GM19452 (cell line): ENCODE results near the gene MPRIP.

ENCODE experiments used
- ATAC-seq: cut with Tn5 transposase; IDR thresholded peaks from one replicate; pipeline ENCODE4 v1.9.1; 2021; ENCODE audit not compliant: unreplicated experiment

Gene MPRIP

DNA sequence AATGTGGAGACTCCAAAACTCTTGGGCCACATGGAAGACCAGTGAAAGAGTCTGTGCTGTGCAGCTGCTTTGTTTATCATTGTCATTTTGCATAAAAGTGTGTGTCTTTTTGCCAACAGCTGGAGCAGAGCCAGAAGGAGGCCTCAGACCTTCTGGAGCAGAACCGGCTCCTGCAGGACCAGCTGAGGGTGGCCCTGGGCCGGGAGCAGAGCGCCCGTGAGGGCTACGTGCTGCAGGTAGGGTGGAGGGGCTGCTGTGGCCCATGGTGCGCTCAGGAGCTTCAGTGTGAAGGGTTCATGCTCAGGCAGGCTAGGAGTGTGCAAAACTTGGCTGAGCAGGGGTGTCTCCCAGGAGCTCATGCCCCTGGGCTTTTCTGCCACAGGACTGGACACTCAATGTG is 118.9 kb downstream of the MPRIP start:
- ATAC-seq = no peak

GRCh38 chr17:17161759-17162158 is 119.5 kb downstream of the MPRIP start:
- ATAC-seq = no peak

DNA sequence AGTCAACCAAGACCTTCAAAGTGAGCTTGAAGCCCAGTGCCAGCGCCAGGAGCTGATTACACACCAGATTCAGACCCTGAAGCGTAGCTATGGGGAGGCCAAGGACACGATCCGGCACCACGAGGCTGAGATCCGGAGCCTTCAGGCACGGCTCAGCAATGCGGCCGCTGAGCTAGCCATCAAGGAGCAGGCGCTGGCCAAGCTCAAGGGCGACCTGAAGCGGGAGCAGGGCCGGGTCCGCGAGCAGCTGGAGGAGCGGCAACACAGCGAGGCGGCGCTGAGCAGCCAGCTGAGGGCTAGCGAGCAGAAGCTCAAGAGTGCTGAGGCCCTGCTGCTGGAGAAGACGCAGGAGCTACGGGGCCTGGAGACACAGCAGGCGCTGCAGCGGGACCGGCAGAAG is 121.9 kb downstream of the MPRIP start:
- no peak for ATAC-seq

DNA sequence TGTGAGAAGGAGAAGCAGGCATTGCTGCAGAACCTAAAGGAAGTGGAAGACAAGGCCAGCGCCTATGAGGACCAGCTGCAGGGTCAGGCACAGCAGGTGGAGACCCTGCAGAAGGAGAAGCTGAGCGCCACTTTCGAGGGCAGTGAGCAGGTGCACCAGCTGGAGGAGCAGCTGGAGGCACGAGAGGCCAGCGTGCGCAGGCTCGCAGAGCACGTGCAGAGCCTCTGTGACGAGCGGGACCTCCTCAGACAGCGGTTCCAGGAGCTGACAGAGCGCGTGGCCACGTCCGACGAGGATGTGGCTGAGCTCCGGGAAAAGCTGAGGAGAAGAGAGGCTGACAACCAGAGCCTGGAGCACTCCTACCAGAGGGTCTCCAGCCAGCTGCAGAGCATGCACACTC is 122.4 kb downstream of the MPRIP start:
- ATAC-seq = no peak

- ATAC-seq = no peak
These were observed 123.5 kb downstream of the MPRIP start for GRCh38 chr17:17165666-17166308.

DNA sequence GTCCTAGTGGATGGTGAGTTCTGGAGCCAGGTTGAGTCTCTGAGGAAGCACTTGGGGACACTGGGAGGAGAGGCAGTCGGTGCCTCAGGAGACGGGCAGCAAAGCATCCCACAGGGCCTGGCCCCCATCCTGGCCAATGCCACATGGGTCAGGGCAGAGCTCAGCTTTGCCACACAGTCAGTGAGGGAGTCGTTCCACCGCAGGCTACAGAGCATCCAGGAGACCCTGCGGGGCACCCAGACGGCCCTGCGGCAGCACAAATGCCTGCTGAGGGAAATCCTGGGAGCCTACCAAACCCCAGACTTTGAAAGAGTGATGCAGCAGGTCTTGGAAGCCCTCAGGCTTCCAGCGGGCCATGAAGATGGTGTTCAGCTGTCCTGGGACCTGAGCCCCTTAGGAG is 124.2 kb downstream of the MPRIP start:
- ATAC-seq = no peak

GRCh38 chr17:17167356-17167755 is 125.1 kb downstream of the MPRIP start:
- no peak for ATAC-seq

- no peak for ATAC-seq
These were observed 125.7 kb downstream of the MPRIP start for GRCh38 chr17:17167986-17168385.

DNA sequence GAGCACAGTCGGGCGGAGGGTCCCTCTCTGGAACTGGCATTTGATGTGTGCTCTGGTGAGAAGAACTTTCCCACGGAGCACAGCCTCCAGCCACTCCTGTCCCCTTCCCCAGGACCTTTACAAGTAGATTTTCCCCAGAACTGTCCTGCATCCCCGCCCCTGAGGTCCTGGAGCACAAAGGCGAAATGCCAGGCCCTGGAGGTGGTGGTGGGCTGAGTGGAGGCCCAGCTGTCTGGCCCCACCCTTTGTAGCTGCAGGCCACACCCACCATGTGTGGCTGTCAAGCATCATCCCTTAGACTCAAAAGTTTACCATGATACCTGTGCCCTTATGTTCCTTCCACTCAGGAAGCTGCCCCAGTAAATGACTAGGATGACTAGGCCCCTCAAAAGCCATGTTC is 126.1 kb downstream of the MPRIP start:
- no peak for ATAC-seq

- no peak for ATAC-seq
These were observed 127.1 kb downstream of the MPRIP start for GRCh38 chr17:17169396-17169795.

- no peak for ATAC-seq
These were observed 128.2 kb downstream of the MPRIP start for GRCh38 chr17:17170346-17170985.

GRCh38 chr17:17171186-17171585 is 128.9 kb downstream of the MPRIP start:
- no peak for ATAC-seq

- no peak for ATAC-seq
These were observed 130.0 kb downstream of the MPRIP start for GRCh38 chr17:17172001-17172939.

DNA sequence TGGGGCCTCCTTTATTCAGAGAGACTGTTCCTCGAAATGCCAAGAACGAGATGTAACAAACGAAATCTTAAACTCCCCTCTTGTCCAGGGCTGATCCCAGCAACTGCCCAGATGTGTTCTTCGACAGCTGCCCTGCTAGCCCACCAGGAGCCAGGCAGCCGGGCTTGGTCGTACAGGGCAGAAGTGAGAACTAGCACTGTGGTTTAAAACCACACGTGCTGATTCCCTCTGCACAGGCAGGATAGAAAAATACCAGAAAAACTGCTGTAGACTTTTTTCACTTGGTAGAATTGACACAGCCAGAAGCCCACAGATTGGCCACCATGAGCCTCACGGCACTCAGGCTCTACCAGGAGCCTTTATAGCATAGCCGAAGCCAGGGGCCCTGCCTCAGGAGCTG is 130.7 kb downstream of the MPRIP start:
- no peak for ATAC-seq

DNA sequence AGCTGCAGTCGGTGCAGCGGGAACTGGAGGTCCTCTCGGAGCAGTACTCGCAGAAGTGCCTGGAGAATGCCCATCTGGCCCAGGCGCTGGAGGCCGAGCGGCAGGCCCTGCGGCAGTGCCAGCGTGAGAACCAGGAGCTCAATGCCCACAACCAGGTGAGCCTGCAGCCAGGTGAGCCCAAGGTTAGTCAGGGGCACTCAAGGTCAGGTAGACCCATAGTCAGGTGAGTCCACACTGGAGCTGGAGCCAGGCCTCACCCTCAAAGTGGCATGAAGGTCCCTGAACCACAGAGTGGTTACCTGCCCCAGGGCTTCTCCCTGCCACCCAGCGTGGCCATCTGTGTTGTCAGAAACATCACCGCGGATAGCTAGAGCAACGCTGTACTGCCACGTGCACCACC is 131.7 kb downstream of the MPRIP start:
- ATAC-seq = no peak

DNA sequence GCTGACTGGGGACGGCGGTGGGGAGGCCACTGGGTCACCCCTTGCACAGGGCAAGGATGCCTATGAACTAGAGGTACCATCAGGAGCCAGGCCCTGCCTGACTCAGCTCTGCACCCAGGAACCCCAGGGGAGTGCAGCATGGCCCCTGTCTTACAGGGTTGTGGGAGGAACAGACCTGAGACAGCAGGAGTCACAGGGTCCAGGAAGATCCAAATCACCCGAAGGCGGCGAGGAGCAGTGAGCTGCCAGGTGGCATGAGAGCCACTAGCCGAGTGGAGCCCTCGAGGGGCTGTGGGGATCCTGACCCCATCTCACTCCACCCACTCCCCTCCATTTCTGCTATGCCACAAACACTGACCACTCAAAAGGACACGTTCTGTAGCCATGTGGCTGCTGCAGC is 133.1 kb downstream of the MPRIP start:
- ATAC-seq = no peak

DNA sequence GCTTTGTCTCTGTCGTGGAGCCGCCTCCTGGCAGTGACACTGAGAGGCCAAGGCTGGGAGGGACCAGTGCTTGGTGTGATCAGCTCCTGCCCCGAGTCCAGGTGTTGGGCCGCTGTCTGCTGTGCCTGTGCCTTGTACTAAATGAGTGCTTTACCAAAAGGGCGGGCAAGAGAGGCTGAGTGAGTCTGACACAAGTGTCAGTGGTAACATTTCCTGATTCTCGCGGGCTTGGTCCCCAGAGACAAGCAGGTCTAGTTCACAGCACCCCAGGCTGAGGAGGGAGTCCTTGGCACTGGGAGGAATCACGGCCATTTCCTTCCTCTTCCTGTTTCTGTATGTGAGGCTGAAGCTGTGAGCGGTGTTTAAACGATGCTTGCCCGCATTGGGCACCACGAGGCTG is 133.7 kb downstream of the MPRIP start:
- peak; percentile 45 for ATAC-seq

DNA sequence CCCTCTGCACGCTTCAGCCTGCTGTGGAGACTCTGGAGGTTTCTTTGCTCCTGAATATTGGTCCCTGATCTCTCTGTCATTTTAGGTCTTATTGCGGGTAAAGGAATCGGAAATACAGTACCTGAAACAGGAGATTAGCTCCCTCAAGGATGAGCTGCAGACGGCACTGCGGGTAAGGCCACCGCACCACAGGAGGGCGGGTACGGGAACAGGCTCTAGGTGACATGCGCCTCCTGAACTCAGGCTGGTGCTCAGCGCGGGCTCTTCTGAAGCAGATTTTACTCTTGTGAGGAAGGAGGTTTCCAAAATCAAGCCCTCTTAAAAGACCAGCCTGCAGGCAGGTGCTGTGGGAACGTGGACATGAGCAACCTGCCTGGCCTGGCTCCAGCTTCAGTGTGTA is 134.1 kb downstream of the MPRIP start:
- ATAC-seq = no peak

- ATAC-seq = no peak
These were observed 134.9 kb downstream of the MPRIP start for GRCh38 chr17:17177176-17177575.

DNA sequence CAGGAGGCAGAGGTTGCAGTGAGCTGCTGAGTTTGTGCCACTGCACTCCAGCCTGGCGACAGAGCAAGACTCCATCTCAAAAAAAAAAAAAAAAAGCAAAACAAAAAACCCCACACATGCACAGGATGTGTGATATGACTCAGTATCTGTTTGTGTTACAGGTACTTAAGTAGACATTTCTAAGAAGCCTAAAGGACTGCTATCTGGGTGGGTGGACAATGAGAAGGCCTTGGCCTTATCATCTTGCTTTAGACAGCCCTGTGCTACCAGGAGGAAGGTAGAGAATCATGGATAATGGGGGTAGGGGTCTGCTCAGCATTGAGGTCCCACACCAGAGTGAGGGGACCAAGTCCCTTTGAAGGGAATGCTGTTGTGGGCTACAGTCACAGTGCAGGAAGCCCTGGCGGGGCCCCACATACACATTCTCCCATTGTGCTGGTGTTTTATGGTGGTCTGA is 137.1 kb downstream of the MPRIP start:
- ATAC-seq = no peak

DNA sequence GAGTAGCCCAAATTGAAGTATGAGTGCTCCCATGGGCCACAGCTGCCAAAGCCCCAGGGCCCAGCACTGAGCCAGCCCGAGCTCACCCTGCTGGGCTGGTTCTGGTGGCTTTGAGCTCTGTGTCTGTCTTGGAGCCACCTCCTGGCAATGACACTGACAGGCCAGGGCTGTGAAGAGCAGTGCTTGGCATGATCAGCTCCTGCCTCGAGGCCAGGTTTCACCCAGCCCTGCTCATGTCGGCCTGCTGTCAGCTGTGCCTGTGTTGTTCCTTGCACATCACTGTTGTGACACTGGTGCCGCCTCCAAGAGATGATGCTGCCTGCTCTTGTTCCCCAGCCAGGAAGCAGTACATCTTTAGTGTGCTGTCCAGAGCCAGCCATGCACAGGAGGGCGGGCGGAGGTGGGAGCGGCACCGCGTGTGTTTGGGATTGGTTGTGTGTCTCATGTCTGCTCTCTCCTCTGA is 137.9 kb downstream of the MPRIP start:
- ATAC-seq = no peak
